HCT116 (cell line): ENCODE data around the gene COPS2. TPM values are rescaled to one million over a fixed set of nuclear protein-coding genes. Genes with fewer than 3 reads are reported as not detected.

Source experiments
- ATAC-seq: fragments of 200-7000 bp; cut with Tn5 transposase; 2 replicates; pipeline ENCODE4 v1.9.1; 2020; ENCODE audit warnings: mild to moderate bottlenecking, moderate library complexity
- BruUV-seq: library from RNA; stranded (reverse); fragments of 400-500 nt; replicated peaks from 2 replicates; lab custom pipeline; 2021; lab: Mats Ljungman, UMichigan
- CTCF ChIA-PET: fragments of 300-600 bp; sonication (Branson Sonifier 250); formaldehyde crosslinking; loops from one replicate; lab custom pipeline; 2021; ENCODE audit warnings: antibody characterized with exemption; lab: Charles Lee
- POLR2A ChIA-PET: fragments of 300-600, 350-600 bp; sonication (Branson Sonifier 250); formaldehyde crosslinking; loops from one replicate; lab custom pipeline; 2021; ENCODE audit warnings: antibody characterized with exemption; lab: Charles Lee
- RAD21 ChIA-PET, 2 experiments: fragments of 300-600 bp; sonication (Branson Sonifier 250); formaldehyde crosslinking; loops; one replicate each; lab custom pipeline; 2023; ENCODE audit warnings: low total read pairs in 2 of 2; ENCODE audit not compliant: uncharacterized antibody in 2 of 2, unreplicated experiment in 2 of 2, low non-redundant PET in 1 of 2; lab: Charles Lee
- DNase-seq: peaks from one replicate; pipeline ENCODE4 v3.0.0-alpha.2; 2010; ENCODE audit warnings: low read depth, low spot score
- H2AFZ ChIP-seq: fragments of 200-600 bp; shearing (Covaris generic), sonication (generic); 2 replicates; pipeline ENCODE4 v1.6.1; 2017; ENCODE audit warnings: low read depth, mixed run types, mixed read lengths, antibody characterized with exemption, low read length; ENCODE audit not compliant: poor library complexity, severe bottlenecking
- H3K27ac ChIP-seq: 2 replicates; pipeline ENCODE4 v1.5.1; 2012; ENCODE audit warnings: low read depth, low read length
- H3K27me3 ChIP-seq: fragments of 200-600 bp; sonication (generic); 2 replicates; pipeline ENCODE4 v1.6.1; 2016; ENCODE audit warnings: mixed run types, low read length, mixed read lengths; ENCODE audit not compliant: insufficient read depth
- H3K36me3 ChIP-seq, 2 experiments: fragments of 200-500 bp in 1 of 2; fragments of 200-600 bp in 1 of 2; sonication (Bioruptor generic) in 1 of 2; sonication (generic) in 1 of 2; 2 replicates each; pipeline versions ENCODE4 v1.5.1 to v1.6.1; 2014 to 2016; ENCODE audit warnings: low read length in 2 of 2, inconsistent platforms in 1 of 2, mixed read lengths in 1 of 2, mixed run types in 1 of 2; ENCODE audit not compliant: insufficient read depth in 2 of 2, control insufficient read depth in 1 of 2
- H3K4me1 ChIP-seq, 2 experiments: fragments of 200-600 bp in 1 of 2; sonication (generic) in 1 of 2; 2 replicates each; pipeline versions ENCODE4 v1.5.1 to v1.6.1; 2012 to 2017; ENCODE audit warnings: low read length in 2 of 2, inconsistent platforms in 1 of 2, mild to moderate bottlenecking in 1 of 2, mixed read lengths in 1 of 2, mixed run types in 1 of 2, moderate library complexity in 1 of 2; ENCODE audit not compliant: insufficient read depth in 2 of 2, control insufficient read depth in 1 of 2
- H3K4me2 ChIP-seq: fragments of 200-600 bp; sonication (generic); 2 replicates; pipeline ENCODE4 v1.6.1; 2017; ENCODE audit warnings: mixed run types, low read length, mixed read lengths
- H3K4me3 ChIP-seq, 2 experiments: fragments of 200-600 bp in 1 of 2; sonication (generic) in 1 of 2; replicated peaks in 1 of 2; 2 replicates each; pipeline ENCODE4 v1.5.1; 2011 to 2016; ENCODE audit warnings: low read length in 2 of 2, control low read depth in 1 of 2, low read depth in 1 of 2, mild to moderate bottlenecking in 1 of 2, mixed read lengths in 1 of 2, mixed run types in 1 of 2
- H3K79me2 ChIP-seq: fragments of 200-600 bp; sonication (generic); 2 replicates; pipeline ENCODE4 v1.6.1; 2017; ENCODE audit warnings: mild to moderate bottlenecking, mixed run types, low read length, moderate library complexity, mixed read lengths; ENCODE audit not compliant: insufficient read depth
- H3K9ac ChIP-seq: fragments of 200-600 bp; sonication (generic); 2 replicates; pipeline ENCODE4 v1.6.1; 2016; ENCODE audit warnings: low read length, mixed read lengths
- H3K9me2 ChIP-seq: fragments of 200-600 bp; sonication (generic), shearing (Covaris generic); 2 replicates; pipeline ENCODE4 v1.6.1; 2017; ENCODE audit warnings: mixed run types, mild to moderate bottlenecking, moderate library complexity; ENCODE audit not compliant: insufficient read depth
- H3K9me3 ChIP-seq, 2 experiments: fragments of 200-500 bp in 1 of 2; fragments of 200-600 bp in 1 of 2; sonication (Bioruptor generic) in 1 of 2; sonication (generic) in 1 of 2; 2 replicates each; pipeline ENCODE4 v1.6.1; 2014 to 2017; ENCODE audit warnings: low read length in 2 of 2, mixed read lengths in 2 of 2, inconsistent platforms in 1 of 2, low read depth in 1 of 2, mild to moderate bottlenecking in 1 of 2, mixed run types in 1 of 2, moderate library complexity in 1 of 2; ENCODE audit not compliant: control insufficient read depth in 1 of 2, insufficient read depth in 1 of 2
- H4K20me1 ChIP-seq: fragments of 200-600 bp; sonication (generic), shearing (Covaris generic); 2 replicates; pipeline ENCODE4 v1.6.1; 2017; ENCODE audit warnings: mixed run types, mild to moderate bottlenecking, moderate library complexity; ENCODE audit not compliant: insufficient read depth
- ATF3 ChIP-seq: IDR thresholded peaks from 2 replicates; pipeline ENCODE4 v1.6.1; 2012
- CBX3 ChIP-seq: IDR thresholded peaks from 2 replicates; pipeline ENCODE4 v1.6.1; 2012; ENCODE audit warnings: low read depth
- CEBPB ChIP-seq: IDR thresholded peaks from 2 replicates; pipeline ENCODE4 v1.6.1; 2012; ENCODE audit warnings: low read depth
- EGR1 ChIP-seq: IDR thresholded peaks from 2 replicates; pipeline ENCODE4 v1.6.1; 2012; ENCODE audit warnings: low read depth
- ELF1 ChIP-seq: IDR thresholded peaks from 2 replicates; pipeline ENCODE4 v1.6.1; 2012; ENCODE audit warnings: low read depth, borderline replicate concordance
- EZH2 ChIP-seq: fragments of 200-600 bp; sonication (generic); IDR thresholded peaks from 2 replicates; pipeline ENCODE4 v1.6.1; 2017; ENCODE audit warnings: antibody characterized with exemption, mixed run types
- EZH2phosphoT487 ChIP-seq: fragments of 200-600 bp; IDR thresholded peaks from 2 replicates; pipeline ENCODE4 v1.6.1; 2018; ENCODE audit warnings: antibody characterized with exemption, borderline replicate concordance
- FOSL1 ChIP-seq: IDR thresholded peaks from 2 replicates; pipeline ENCODE4 v1.6.1; 2012; ENCODE audit warnings: low read depth
- JUND ChIP-seq: IDR thresholded peaks from 2 replicates; pipeline ENCODE4 v1.6.1; 2012
- RAD21 ChIP-seq: IDR thresholded peaks from 2 replicates; pipeline ENCODE4 v1.6.1; 2012; ENCODE audit warnings: low read depth, mild to moderate bottlenecking
- SIN3A ChIP-seq: IDR thresholded peaks from 2 replicates; pipeline ENCODE4 v1.6.1; 2012; ENCODE audit warnings: low read depth
- SP1 ChIP-seq: IDR thresholded peaks from 2 replicates; pipeline ENCODE4 v1.6.1; 2012; ENCODE audit warnings: low read depth
- SRF ChIP-seq: IDR thresholded peaks from 2 replicates; pipeline ENCODE4 v1.6.1; 2012; ENCODE audit warnings: low read depth
- TCF7L2 ChIP-seq: IDR thresholded peaks from 2 replicates; pipeline ENCODE4 v1.7.0; 2011; ENCODE audit warnings: borderline replicate concordance, inconsistent platforms; ENCODE audit not compliant: insufficient read depth, insufficient read length; ENCODE audit errors: extremely low read depth
- YY1 ChIP-seq: IDR thresholded peaks from 2 replicates; pipeline ENCODE4 v1.6.1; 2011; ENCODE audit warnings: low read length, low read depth, moderate library complexity, mild to moderate bottlenecking; ENCODE audit not compliant: insufficient replicate concordance; ENCODE audit errors: extremely low read depth
- ZBTB33 ChIP-seq: IDR thresholded peaks from 2 replicates; pipeline ENCODE4 v1.6.1; 2011; ENCODE audit warnings: mild to moderate bottlenecking, low read length, moderate library complexity; ENCODE audit not compliant: insufficient replicate concordance; ENCODE audit errors: extremely low read depth
- ZFX ChIP-seq: fragments of 450-650 bp; IDR thresholded peaks from 2 replicates; pipeline ENCODE4 v1.6.1; 2017
- ZNF274 ChIP-seq: fragments of 200-500 bp; sonication (Bioruptor generic); IDR thresholded peaks from 2 replicates; pipeline ENCODE4 v1.6.1; 2014; ENCODE audit warnings: mild to moderate bottlenecking, low read depth, low read length, inconsistent platforms
- intact Hi-C: fragments of 100-400 bp; cut with micrococcal nuclease; formaldehyde crosslinking; loops from 2 replicates; pipeline ENCODE4 v1.10.0; 2022
- total RNA-seq: library from RNA; stranded (reverse); gene quantifications from one replicate; pipeline ENCODE4 v1.2.1, GENCODE V29; 2021; ENCODE audit not compliant: unreplicated experiment
- TF ChIP-seq, protein P1 (sequence below): IDR thresholded peaks from 2 replicates; pipeline ENCODE4 v1.6.1; 2012
- TF ChIP-seq, protein P2 (sequence below): IDR thresholded peaks from 2 replicates; pipeline ENCODE4 v1.6.1; 2012; ENCODE audit warnings: low read depth

COPS2 gene
- total RNA-seq, 1 experiment from 2014 or later = 93.6 TPM

- TF ChIP-seq, protein P1, sequence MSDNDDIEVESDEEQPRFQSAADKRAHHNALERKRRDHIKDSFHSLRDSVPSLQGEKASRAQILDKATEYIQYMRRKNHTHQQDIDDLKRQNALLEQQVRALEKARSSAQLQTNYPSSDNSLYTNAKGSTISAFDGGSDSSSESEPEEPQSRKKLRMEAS = no peak
- TF ChIP-seq JUND (no peak), ELF1 (no peak), EGR1 (no peak), ZFX (no peak), CEBPB (no peak), SIN3A (no peak), SP1 (no peak), CBX3 (no peak)
These were observed 19.5 kb downstream of the COPS2 start (continued) for GRCh38 chr15:49135911-49136310.

GRCh38 chr15:49135342-49135857, 20.0 kb downstream of the COPS2 start:
- Histone ChIP-seq H3K27ac (no peak overlapping the region), H3K9ac (no peak overlapping the region), H3K27me3 (no peaks in the 10 kb centered on the region), H3K4me2 (no peak overlapping the region), H3K9me3 (no peaks in the 10 kb centered on the region), H3K36me3 (peaks cover 44 to 50% of the 10 kb centered on the region in 2 experiments), H3K9me2 (no peaks in the 10 kb centered on the region), H3K79me2 (peaks cover 35% of the 10 kb centered on the region), H3K4me3 (no peak overlapping the region), H4K20me1 (0 out of 2 replicates have a peak, but pooled peaks cover 5% of the 10 kb centered on the region), H2AFZ (no peak overlapping the region), H3K4me1 (no peaks in the 10 kb centered on the region)
- ChIA-PET POLR2A (no interaction called here), CTCF (no interaction called here), RAD21 (no interaction called here)
- DNase-seq = no peak
- intact Hi-C loops = loop anchor here (5.0 kb wide), 1 partner anchor 88 kb away; the partner anchor contains the start of gene SECISBP2L
- no TSS peak for BruUV-seq
- ATAC-seq = no peak
- TF ChIP-seq JUND (no peak), YY1 (no peak), ELF1 (no peak), EZH2 (no peak), EZH2phosphoT487 (no peak), CEBPB (no peak), RAD21 (no peak), FOSL1 (no peak), EGR1 (no peak), ZNF274 (no peak), ATF3 (no peak), SP1 (no peak), TCF7L2 (no peak), SRF (no peak), SIN3A (no peak), ZFX (no peak), ZBTB33 (no peak)
- TF ChIP-seq, protein P2, sequence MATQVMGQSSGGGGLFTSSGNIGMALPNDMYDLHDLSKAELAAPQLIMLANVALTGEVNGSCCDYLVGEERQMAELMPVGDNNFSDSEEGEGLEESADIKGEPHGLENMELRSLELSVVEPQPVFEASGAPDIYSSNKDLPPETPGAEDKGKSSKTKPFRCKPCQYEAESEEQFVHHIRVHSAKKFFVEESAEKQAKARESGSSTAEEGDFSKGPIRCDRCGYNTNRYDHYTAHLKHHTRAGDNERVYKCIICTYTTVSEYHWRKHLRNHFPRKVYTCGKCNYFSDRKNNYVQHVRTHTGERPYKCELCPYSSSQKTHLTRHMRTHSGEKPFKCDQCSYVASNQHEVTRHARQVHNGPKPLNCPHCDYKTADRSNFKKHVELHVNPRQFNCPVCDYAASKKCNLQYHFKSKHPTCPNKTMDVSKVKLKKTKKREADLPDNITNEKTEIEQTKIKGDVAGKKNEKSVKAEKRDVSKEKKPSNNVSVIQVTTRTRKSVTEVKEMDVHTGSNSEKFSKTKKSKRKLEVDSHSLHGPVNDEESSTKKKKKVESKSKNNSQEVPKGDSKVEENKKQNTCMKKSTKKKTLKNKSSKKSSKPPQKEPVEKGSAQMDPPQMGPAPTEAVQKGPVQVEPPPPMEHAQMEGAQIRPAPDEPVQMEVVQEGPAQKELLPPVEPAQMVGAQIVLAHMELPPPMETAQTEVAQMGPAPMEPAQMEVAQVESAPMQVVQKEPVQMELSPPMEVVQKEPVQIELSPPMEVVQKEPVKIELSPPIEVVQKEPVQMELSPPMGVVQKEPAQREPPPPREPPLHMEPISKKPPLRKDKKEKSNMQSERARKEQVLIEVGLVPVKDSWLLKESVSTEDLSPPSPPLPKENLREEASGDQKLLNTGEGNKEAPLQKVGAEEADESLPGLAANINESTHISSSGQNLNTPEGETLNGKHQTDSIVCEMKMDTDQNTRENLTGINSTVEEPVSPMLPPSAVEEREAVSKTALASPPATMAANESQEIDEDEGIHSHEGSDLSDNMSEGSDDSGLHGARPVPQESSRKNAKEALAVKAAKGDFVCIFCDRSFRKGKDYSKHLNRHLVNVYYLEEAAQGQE = no peak
- TF ChIP-seq, protein P1 = no peak
